ENCODE data around the gene FGF13. TPM values are rescaled to one million over a fixed set of nuclear protein-coding genes. Genes with fewer than 3 reads are reported as not detected.

FGF13 gene
- total and polyA plus RNA-seq, 2 of the 4 experiments (the other 2 are of a cell fraction): 0.18 TPM; not detected in 1

GRCh38 chrX:138664016-138664415, 47.5 kb downstream of the FGF13 start:
- H3K14ac ChIP-seq (replicated peaks; ENCODE audit: low read depth, low read length): no peak overlapping the region
- TF ChIP-seq, protein P1, sequence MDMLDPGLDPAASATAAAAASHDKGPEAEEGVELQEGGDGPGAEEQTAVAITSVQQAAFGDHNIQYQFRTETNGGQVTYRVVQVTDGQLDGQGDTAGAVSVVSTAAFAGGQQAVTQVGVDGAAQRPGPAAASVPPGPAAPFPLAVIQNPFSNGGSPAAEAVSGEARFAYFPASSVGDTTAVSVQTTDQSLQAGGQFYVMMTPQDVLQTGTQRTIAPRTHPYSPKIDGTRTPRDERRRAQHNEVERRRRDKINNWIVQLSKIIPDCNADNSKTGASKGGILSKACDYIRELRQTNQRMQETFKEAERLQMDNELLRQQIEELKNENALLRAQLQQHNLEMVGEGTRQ (IDR thresholded peaks at IDR 0.05; ENCODE audit: low read depth, low read length): no peak
- TF ChIP-seq FOS (IDR thresholded peaks at IDR 0.05; ENCODE audit: low read depth, low read length) (no peak), RAD21 (IDR thresholded peaks at IDR 0.05; ENCODE audit: low read length) (no peak)
- ATAC-seq (ENCODE audit: low read depth): no peak
- no peaks in the 10 kb centered on the region for H3K27me3 ChIP-seq (ENCODE audit: control insufficient read depth, insufficient read depth, low read length)
- no peak overlapping the region for H2AK5ac ChIP-seq (ENCODE audit: low read depth, low read length)
- dilution Hi-C loops (cut with HindIII; ENCODE audit: low sequenced_read_pairs, unreplicated experiment) (no loop called here), in situ Hi-C loops (cut with MboI; ENCODE audit: low sequenced_read_pairs) (no loop called here), intact Hi-C loops (cut with micrococcal nuclease) (no loop called here)
- no peak overlapping the region for H3K9ac ChIP-seq (ENCODE audit: low read depth, low read length)
- no peak overlapping the region for H2BK20ac ChIP-seq (ENCODE audit: low read depth, low read length)
- H3K9me3 ChIP-seq (ENCODE audit: control insufficient read depth, insufficient read depth, low read length): no peaks in the 10 kb centered on the region
- no peak overlapping the region for H2AFZ ChIP-seq (replicated peaks; ENCODE audit: low read length, poor library complexity)
- no peak for DNase-seq
- H3K4ac ChIP-seq (ENCODE audit: low read depth, low read length): no peak overlapping the region
- no TSS peak for BruUV-seq (replicated peaks)
- no peaks in the 10 kb centered on the region for H3K36me3 ChIP-seq (ENCODE audit: control insufficient read depth, insufficient read depth, low read length)
- H4K20me1 ChIP-seq (ENCODE audit: insufficient read depth, low read length): no peaks in the 10 kb centered on the region
- H3K56ac ChIP-seq (ENCODE audit: extremely low read depth, insufficient read depth, low read length): no peak overlapping the region
- H3K4me2 ChIP-seq (ENCODE audit: low read depth, low read length): no peak overlapping the region
- H3K27ac ChIP-seq (ENCODE audit: insufficient read depth, low read length): no peak overlapping the region
- no peak overlapping the region for H2BK15ac ChIP-seq (ENCODE audit: low read depth, low read length)
- H4K91ac ChIP-seq (ENCODE audit: insufficient read depth, low read depth, low read length): no peak overlapping the region
- POLR2A ChIA-PET (ENCODE audit: unreplicated experiment): no interaction called here
- H3K4me3 ChIP-seq (ENCODE audit: insufficient read depth, low read depth, low read length): no peak overlapping the region
- H2BK120ac ChIP-seq (ENCODE audit: low read depth, low read length): no peak overlapping the region
- CTCF ChIA-PET: no interaction called here
- no CpG with 5 or more reads among the region's 3 CpGs for WGBS, 2 experiments (ENCODE audit: extremely low coverage in 2 of 2, insufficient read length in 1 of 2)
- H2BK5ac ChIP-seq (ENCODE audit: low read depth, low read length, poor library complexity, severe bottlenecking): no peak overlapping the region
- no peak overlapping the region for H3K23ac ChIP-seq (ENCODE audit: low read depth, low read length)
- no peak overlapping the region for H2AK9ac ChIP-seq (replicated peaks; ENCODE audit: low read depth, low read length, poor library complexity)
- no peaks in the 10 kb centered on the region for H3K79me1 ChIP-seq (ENCODE audit: low read depth in 1 of 2, low read length in 2 of 2)
- no peaks in the 10 kb centered on the region for H3K4me1 ChIP-seq (ENCODE audit: control insufficient read depth, insufficient read depth, low read length)
- H3K9me1 ChIP-seq (ENCODE audit: insufficient read depth, low read length): no peaks in the 10 kb centered on the region
- no peak overlapping the region for H4K8ac ChIP-seq (ENCODE audit: low read depth in 2 of 2, low read length in 2 of 2)
- H4K5ac ChIP-seq (ENCODE audit: low read depth, low read length): no peak overlapping the region
- H3K18ac ChIP-seq (ENCODE audit: low read depth, low read length): no peak overlapping the region

All from IMR-90 (cell line).